ENCODE measurements around the gene PICK1.

DNA sequence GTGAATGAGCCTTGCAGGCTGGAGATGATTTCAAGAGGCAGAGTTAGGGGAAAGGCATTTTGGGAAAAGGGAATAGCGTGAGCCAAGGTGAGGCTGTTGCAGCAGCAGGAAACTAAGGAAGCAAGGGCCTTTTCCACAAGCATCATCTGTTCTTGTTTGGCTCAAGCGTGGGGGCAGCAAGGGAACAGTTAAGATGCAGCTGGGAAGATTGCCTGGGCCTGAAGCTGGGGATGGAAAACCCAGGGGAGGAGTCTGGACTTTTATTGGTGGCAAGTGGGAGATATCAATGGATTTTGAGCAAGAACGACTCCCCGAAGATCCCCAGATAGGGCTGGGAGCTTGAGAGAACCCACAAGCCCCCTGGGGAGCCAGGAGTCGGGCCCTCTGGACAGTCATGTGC is 27.3 kb upstream of the PICK1 start:
- TF ChIP-seq, protein P1, sequence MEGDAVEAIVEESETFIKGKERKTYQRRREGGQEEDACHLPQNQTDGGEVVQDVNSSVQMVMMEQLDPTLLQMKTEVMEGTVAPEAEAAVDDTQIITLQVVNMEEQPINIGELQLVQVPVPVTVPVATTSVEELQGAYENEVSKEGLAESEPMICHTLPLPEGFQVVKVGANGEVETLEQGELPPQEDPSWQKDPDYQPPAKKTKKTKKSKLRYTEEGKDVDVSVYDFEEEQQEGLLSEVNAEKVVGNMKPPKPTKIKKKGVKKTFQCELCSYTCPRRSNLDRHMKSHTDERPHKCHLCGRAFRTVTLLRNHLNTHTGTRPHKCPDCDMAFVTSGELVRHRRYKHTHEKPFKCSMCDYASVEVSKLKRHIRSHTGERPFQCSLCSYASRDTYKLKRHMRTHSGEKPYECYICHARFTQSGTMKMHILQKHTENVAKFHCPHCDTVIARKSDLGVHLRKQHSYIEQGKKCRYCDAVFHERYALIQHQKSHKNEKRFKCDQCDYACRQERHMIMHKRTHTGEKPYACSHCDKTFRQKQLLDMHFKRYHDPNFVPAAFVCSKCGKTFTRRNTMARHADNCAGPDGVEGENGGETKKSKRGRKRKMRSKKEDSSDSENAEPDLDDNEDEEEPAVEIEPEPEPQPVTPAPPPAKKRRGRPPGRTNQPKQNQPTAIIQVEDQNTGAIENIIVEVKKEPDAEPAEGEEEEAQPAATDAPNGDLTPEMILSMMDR (IDR thresholded peaks at IDR 0.05; ENCODE audit: low read depth, low read length, missing input control), result no peak
- TF ChIP-seq, protein P2, sequence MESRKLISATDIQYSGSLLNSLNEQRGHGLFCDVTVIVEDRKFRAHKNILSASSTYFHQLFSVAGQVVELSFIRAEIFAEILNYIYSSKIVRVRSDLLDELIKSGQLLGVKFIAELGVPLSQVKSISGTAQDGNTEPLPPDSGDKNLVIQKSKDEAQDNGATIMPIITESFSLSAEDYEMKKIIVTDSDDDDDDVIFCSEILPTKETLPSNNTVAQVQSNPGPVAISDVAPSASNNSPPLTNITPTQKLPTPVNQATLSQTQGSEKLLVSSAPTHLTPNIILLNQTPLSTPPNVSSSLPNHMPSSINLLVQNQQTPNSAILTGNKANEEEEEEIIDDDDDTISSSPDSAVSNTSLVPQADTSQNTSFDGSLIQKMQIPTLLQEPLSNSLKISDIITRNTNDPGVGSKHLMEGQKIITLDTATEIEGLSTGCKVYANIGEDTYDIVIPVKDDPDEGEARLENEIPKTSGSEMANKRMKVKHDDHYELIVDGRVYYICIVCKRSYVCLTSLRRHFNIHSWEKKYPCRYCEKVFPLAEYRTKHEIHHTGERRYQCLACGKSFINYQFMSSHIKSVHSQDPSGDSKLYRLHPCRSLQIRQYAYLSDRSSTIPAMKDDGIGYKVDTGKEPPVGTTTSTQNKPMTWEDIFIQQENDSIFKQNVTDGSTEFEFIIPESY (IDR thresholded peaks at IDR 0.05), result no peak
- no peak for TF ChIP-seq JUND (IDR thresholded peaks at IDR 0.05)
- TF ChIP-seq RXRA (IDR thresholded peaks at IDR 0.05), result no peak
- TF ChIP-seq HNF4A (conservative IDR thresholded peaks at IDR 0.05), result no peak
- TF ChIP-seq YY1 (IDR thresholded peaks at IDR 0.05), result no peak

Data from liver (tissue), 3 donors.